K562 (cell line): ENCODE data around the gene UNC79.

ENCODE experiments used
- BRF2 ChIP-seq: IDR thresholded peaks from 3 replicates; pipeline ENCODE4 v1.6.1; 2011; ENCODE audit warnings: borderline replicate concordance, mild to moderate bottlenecking; ENCODE audit not compliant: insufficient read length, insufficient read depth
- CTCF ChIP-seq, 3 experiments: IDR thresholded peaks in 2 of 3; conservative IDR thresholded peaks in 1 of 3; 2 replicates each; pipeline ENCODE4 v1.5.1; 2011 to 2012; ENCODE audit warnings: low read length in 3 of 3, mild to moderate bottlenecking in 3 of 3, control low read depth in 2 of 3, improper control_type of control experiment in 1 of 3, inconsistent platforms in 1 of 3, low read depth in 1 of 3, mixed read lengths in 1 of 3, moderate library complexity in 1 of 3; ENCODE audit not compliant: insufficient read depth in 2 of 3
- HOMEZ ChIP-seq: fragments of 250-450 bp; sonication (Bioruptor Pico); IDR thresholded peaks from 2 replicates; pipeline ENCODE4 v1.4.0; 2020; ENCODE audit warnings: mild to moderate bottlenecking, moderate library complexity
- MYC ChIP-seq, 2 experiments: fragments of 250-450 bp in 1 of 2; sonication (Bioruptor Pico) in 1 of 2; IDR thresholded peaks; 2 replicates each; pipeline versions ENCODE4 v1.5.1 to v1.6.1; 2012 to 2021; ENCODE audit warnings: low read depth in 2 of 2, borderline replicate concordance in 1 of 2, improper control_type of control experiment in 1 of 2, low read length in 1 of 2, mild to moderate bottlenecking in 1 of 2, moderate library complexity in 1 of 2
- POLR2A ChIP-seq: fragments of 450-650 bp; conservative IDR thresholded peaks from 2 replicates; pipeline ENCODE4 v1.6.1; 2016
- SIN3A ChIP-seq, 2 experiments: fragments of 150-350 bp in 1 of 2; IDR thresholded peaks; 2 replicates each; pipeline ENCODE4 v1.6.1; 2011 to 2016; ENCODE audit warnings: borderline replicate concordance in 2 of 2, low read depth in 2 of 2, low read length in 2 of 2, mild to moderate bottlenecking in 2 of 2, moderate library complexity in 2 of 2; ENCODE audit not compliant: control insufficient read depth in 1 of 2
- SMAD4 ChIP-seq: fragments of 250-450 bp; sonication (Bioruptor Pico); conservative IDR thresholded peaks from 2 replicates; pipeline ENCODE4 v1.8.0; 2021; ENCODE audit warnings: inconsistent platforms, mild to moderate bottlenecking, moderate library complexity
- SP2 ChIP-seq: IDR thresholded peaks from 2 replicates; pipeline ENCODE4 v1.6.1; 2011; ENCODE audit warnings: mild to moderate bottlenecking, low read depth, low read length, moderate library complexity; ENCODE audit not compliant: poor library complexity, severe bottlenecking; ENCODE audit errors: extremely low read depth

GRCh38 chr14:93535537-93535936 lies 104.8 kb downstream of the UNC79 start:
- TF ChIP-seq SMAD4 (CRISPR knock-in tag) (no peak), POLR2A (no peak), CTCF (IDR thresholded peaks at IDR 0.05 in 2 of 3, conservative IDR thresholded peaks at IDR 0.05 in 1 of 3; ENCODE audit: insufficient read depth in 2 of 3, low read depth in 1 of 3, low read length in 3 of 3) (no peak), HOMEZ (CRISPR knock-in tag) (no peak), BRF2 (no peak), SP2 (no peak), MYC (IDR thresholded peaks at IDR 0.05; ENCODE audit: low read depth, low read length) (no peak), MYC (CRISPR knock-in tag; IDR thresholded peaks at IDR 0.05; ENCODE audit: borderline replicate concordance, low read depth) (no peak), SIN3A (IDR thresholded peaks at IDR 0.05; ENCODE audit: borderline replicate concordance in 2 of 2, control insufficient read depth in 1 of 2, low read depth in 2 of 2, low read length in 2 of 2) (no peak)
